Breast epithelium (tissue), 4 donors: ENCODE measurements around the gene PLA2G15. TPM values are rescaled to one million over a fixed set of nuclear protein-coding genes. Genes with fewer than 3 reads are reported as not detected.

Source experiments
- DNase-seq, 2 donors: peaks; one replicate each; pipeline ENCODE4 v3.0.0-alpha.2; 2019; ENCODE audit warnings: low spot score in 2 of 2
- H3K27ac ChIP-seq, 2 donors: fragments of 200-600 bp; sonication (generic) in 1 of 2; one replicate each; pipeline ENCODE4 v1.5.1; 2016 to 2019; ENCODE audit warnings: mild to moderate bottlenecking in 1 of 2
- H3K27me3 ChIP-seq, 2 donors: fragments of 200-600 bp; sonication (generic) in 1 of 2; one replicate each; pipeline versions ENCODE4 v1.5.1 to v1.6.0; 2017 to 2019; ENCODE audit warnings: control low read depth in 1 of 2, mild to moderate bottlenecking in 1 of 2
- H3K36me3 ChIP-seq: fragments of 200-600 bp; one replicate; pipeline ENCODE4 v1.5.1; 2019
- H3K4me1 ChIP-seq, 2 donors: fragments of 200-600 bp; sonication (generic); one replicate each; pipeline ENCODE4 v1.5.1; 2016 to 2019; ENCODE audit warnings: control low read depth in 1 of 2
- H3K4me3 ChIP-seq, 3 donors: fragments of 200-600 bp; sonication (generic); 1 replicate in 2 of 3; 2 replicates in 1 of 3; pipeline ENCODE4 v1.5.1; 2016 to 2019; ENCODE audit warnings: mild to moderate bottlenecking in 3 of 3, moderate library complexity in 2 of 3
- H3K9me3 ChIP-seq, 2 donors: fragments of 200-600 bp; sonication (generic) in 1 of 2; one replicate each; pipeline ENCODE4 v1.5.1; 2016 to 2019; ENCODE audit warnings: control low read depth in 1 of 2
- CTCF ChIP-seq, 3 donors: fragments of 450-650 bp; IDR thresholded peaks; one replicate each; pipeline ENCODE4 v1.5.1; 2016 to 2017; ENCODE audit warnings: antibody characterized with exemption in 3 of 3, mild to moderate bottlenecking in 3 of 3, moderate library complexity in 3 of 3
- POLR2A ChIP-seq: fragments of 450-650 bp; IDR thresholded peaks from one replicate; pipeline ENCODE4 v1.6.1; 2016; ENCODE audit warnings: antibody characterized with exemption, mild to moderate bottlenecking, moderate library complexity
- POLR2AphosphoS5 ChIP-seq, 3 donors: sonication (generic); formaldehyde crosslinking; IDR thresholded peaks; one replicate each; pipeline ENCODE4 v1.6.1; 2017; ENCODE audit warnings: antibody characterized with exemption in 3 of 3
- intact Hi-C: fragments of 100-400 bp; cut with DNase I; formaldehyde crosslinking; loops from one replicate; pipeline ENCODE4 v1.15.1; 2023; ENCODE audit warnings: low total_unique reads
- total RNA-seq, 3 donors: library from RNA; depleted of rRNA; stranded (reverse); fragments of >200 nt; gene quantifications; one replicate each; pipeline ENCODE4 v1.1.0, GENCODE V29; 2016

The PLA2G15 gene
- total RNA-seq, 3 donors from 2014 or later, result 15.4 to 34.7 (median 19.8) TPM

- intact Hi-C loops, result no loop called here
- Histone ChIP-seq H3K36me3 (no peaks in the 10 kb centered on the region), H3K9me3 (no peaks in the 10 kb centered on the region), H3K4me1 (no peaks in the 10 kb centered on the region), H3K27ac (no peak overlapping the region), H3K27me3 (no peaks in the 10 kb centered on the region), H3K4me3 (no peak overlapping the region)
- TF ChIP-seq CTCF (IDR thresholded peaks at IDR 0.05), result no peak
- TF ChIP-seq POLR2A, result no peak
- TF ChIP-seq POLR2AphosphoS5 (IDR thresholded peaks at IDR 0.05), result no peak
- DNase-seq, result no peak
Measured at GRCh38 chr16:68251832-68252231, 6.7 kb downstream of the PLA2G15 start.

- no peaks in the 10 kb centered on the region for H3K36me3 ChIP-seq
- H3K4me1 ChIP-seq, result no peaks in the 10 kb centered on the region
- H3K27ac ChIP-seq, result no peak overlapping the region
- no peaks in the 10 kb centered on the region for H3K27me3 ChIP-seq
- no peaks in the 10 kb centered on the region for H3K9me3 ChIP-seq
- DNase-seq, result no peak
- TF ChIP-seq POLR2A, result no peak
- no peak for TF ChIP-seq CTCF (IDR thresholded peaks at IDR 0.05)
- TF ChIP-seq POLR2AphosphoS5 (IDR thresholded peaks at IDR 0.05), result no peak
- no peak overlapping the region for H3K4me3 ChIP-seq
- intact Hi-C loops, result no loop called here
Measured at GRCh38 chr16:68252383-68252782, 7.2 kb downstream of the PLA2G15 start.

- no peaks in the 10 kb centered on the region for H3K9me3 ChIP-seq
- H3K4me3 ChIP-seq, result no peak overlapping the region
- H3K36me3 ChIP-seq, result no peaks in the 10 kb centered on the region
- intact Hi-C loops, result no loop called here
- DNase-seq, result no peak
- no peaks in the 10 kb centered on the region for H3K4me1 ChIP-seq
- no peak overlapping the region for H3K27ac ChIP-seq
- no peaks in the 10 kb centered on the region for H3K27me3 ChIP-seq
- TF ChIP-seq POLR2AphosphoS5 (IDR thresholded peaks at IDR 0.05) (no peak), POLR2A (no peak), CTCF (IDR thresholded peaks at IDR 0.05) (no peak)
Measured at GRCh38 chr16:68253721-68254120, 8.5 kb downstream of the PLA2G15 start.

- no peak for DNase-seq
- TF ChIP-seq POLR2A (no peak), CTCF (IDR thresholded peaks at IDR 0.05) (no peak), POLR2AphosphoS5 (IDR thresholded peaks at IDR 0.05) (no peak)
Measured at GRCh38 chr16:68255712-68256111, 10.5 kb downstream of the PLA2G15 start.

GRCh38 chr16:68257251-68257905, 12.2 kb downstream of the PLA2G15 start:
- Histone ChIP-seq H3K27me3 (no peaks in the 10 kb centered on the region), H3K4me3 (no peak overlapping the region), H3K36me3 (peaks cover 5% of the 10 kb centered on the region), H3K4me1 (no peaks in the 10 kb centered on the region), H3K27ac (peak overlapping the region; percentile 52 to 72), H3K9me3 (no peaks in the 10 kb centered on the region)
- TF ChIP-seq CTCF (IDR thresholded peaks at IDR 0.05) (no peak), POLR2A (no peak), POLR2AphosphoS5 (IDR thresholded peaks at IDR 0.05) (no peak)
- no peak for DNase-seq
- intact Hi-C loops, result no loop called here

More at GRCh38 chr16:68255712-68256111, 10.5 kb downstream of the PLA2G15 start:
- intact Hi-C loops, result loop anchor here (1.0 kb wide), 1 partner anchor 28 kb away; no protein-coding TSS in a partner anchor
- H3K27ac ChIP-seq, result no peak overlapping the region
- no peaks in the 10 kb centered on the region for H3K4me1 ChIP-seq
- H3K27me3 ChIP-seq, result no peaks in the 10 kb centered on the region
- H3K9me3 ChIP-seq, result no peaks in the 10 kb centered on the region
- H3K36me3 ChIP-seq, result peaks cover 5% of the 10 kb centered on the region
- no peak overlapping the region for H3K4me3 ChIP-seq
